Measurements from ENCODE around the gene RBMS3. TPM values are rescaled to one million over a fixed set of nuclear protein-coding genes. Genes with fewer than 3 reads are reported as not detected.

Gene RBMS3
- total RNA-seq, 1 experiment from 2014 or later: 5.9 TPM

GRCh38 chr3:29545615-29546014 is 264.7 kb downstream of the RBMS3 start:
- Histone ChIP-seq H3K9me3 (ENCODE audit: low read depth, low read length, poor library complexity, severe bottlenecking) (no peaks in the 10 kb centered on the region), H3K36me3 (ENCODE audit: insufficient read depth, low read length, poor library complexity, severe bottlenecking) (no peaks in the 10 kb centered on the region), H3K27me3 (replicated peaks; ENCODE audit: insufficient read depth, low read depth, low read length, poor library complexity) (no peaks in the 10 kb centered on the region), H3K4me1 (ENCODE audit: insufficient read depth, low read length, poor library complexity, severe bottlenecking) (no peaks in the 10 kb centered on the region), H3K27ac (ENCODE audit: low read depth, low read length, poor library complexity, severe bottlenecking) (no peak overlapping the region), H3K4me3 (ENCODE audit: low read depth, low read length, poor library complexity, severe bottlenecking) (no peak overlapping the region)
- no peak for DNase-seq (ENCODE audit: low spot score)
- ChIA-PET POLR2A (ENCODE audit: low non-redundant PET) (no interaction called here), CTCF (no interaction called here)
- no TSS peak for BruUV-seq (replicated peaks)
- intact Hi-C loops (cut with micrococcal nuclease; ENCODE audit: unreplicated experiment): no loop called here
- no peak for TF ChIP-seq EZH2 (IDR thresholded peaks at IDR 0.05; ENCODE audit: borderline replicate concordance, low read depth, low read length, poor library complexity, severe bottlenecking)

- BruUV-seq (replicated peaks): no TSS peak
- DNase-seq (ENCODE audit: low spot score): no peak
- H3K36me3 ChIP-seq (ENCODE audit: insufficient read depth, low read length, poor library complexity, severe bottlenecking): no peaks in the 10 kb centered on the region
- H3K27ac ChIP-seq (ENCODE audit: low read depth, low read length, poor library complexity, severe bottlenecking): no peak overlapping the region
- TF ChIP-seq CTCF (conservative IDR thresholded peaks at IDR 0.05; ENCODE audit: low read depth, low read length) (no peak), EZH2 (IDR thresholded peaks at IDR 0.05; ENCODE audit: borderline replicate concordance, low read depth, low read length, poor library complexity, severe bottlenecking) (no peak)
- H3K4me3 ChIP-seq (ENCODE audit: low read depth, low read length, poor library complexity, severe bottlenecking): no peak overlapping the region
- ChIA-PET POLR2A (ENCODE audit: low non-redundant PET) (no interaction called here), CTCF (no interaction called here)
- H3K9me3 ChIP-seq (ENCODE audit: low read depth, low read length, poor library complexity, severe bottlenecking): no peaks in the 10 kb centered on the region
- peaks cover 20% of the 10 kb centered on the region for H3K4me1 ChIP-seq (ENCODE audit: insufficient read depth, low read length, poor library complexity, severe bottlenecking)
- intact Hi-C loops (cut with micrococcal nuclease; ENCODE audit: unreplicated experiment): no loop called here
- H3K27me3 ChIP-seq (replicated peaks; ENCODE audit: insufficient read depth, low read depth, low read length, poor library complexity): no peaks in the 10 kb centered on the region
These were observed 271.2 kb downstream of the RBMS3 start for GRCh38 chr3:29552051-29552450.

- no peak overlapping the region for H3K27ac ChIP-seq (ENCODE audit: low read depth, low read length, poor library complexity, severe bottlenecking)
- intact Hi-C loops (cut with micrococcal nuclease; ENCODE audit: unreplicated experiment): no loop called here
- peaks cover 33% of the 10 kb centered on the region for H3K4me1 ChIP-seq (ENCODE audit: insufficient read depth, low read length, poor library complexity, severe bottlenecking)
- peak; percentile 62 for DNase-seq (ENCODE audit: low spot score)
- no peaks in the 10 kb centered on the region for H3K27me3 ChIP-seq (replicated peaks; ENCODE audit: insufficient read depth, low read depth, low read length, poor library complexity)
- H3K4me3 ChIP-seq (ENCODE audit: low read depth, low read length, poor library complexity, severe bottlenecking): no peak overlapping the region
- no peaks in the 10 kb centered on the region for H3K9me3 ChIP-seq (ENCODE audit: low read depth, low read length, poor library complexity, severe bottlenecking)
- CTCF ChIA-PET: no interaction called here
- H3K36me3 ChIP-seq (ENCODE audit: insufficient read depth, low read length, poor library complexity, severe bottlenecking): no peaks in the 10 kb centered on the region
- no TSS peak for BruUV-seq (replicated peaks)
- no peak for TF ChIP-seq EZH2 (IDR thresholded peaks at IDR 0.05; ENCODE audit: borderline replicate concordance, low read depth, low read length, poor library complexity, severe bottlenecking)
- no peak for TF ChIP-seq CTCF (conservative IDR thresholded peaks at IDR 0.05; ENCODE audit: low read depth, low read length)
- POLR2A ChIA-PET (ENCODE audit: low non-redundant PET): no interaction called here
These were observed 273.7 kb downstream of the RBMS3 start for GRCh38 chr3:29554566-29554965.

- no peaks in the 10 kb centered on the region for H3K9me3 ChIP-seq (ENCODE audit: low read depth, low read length, poor library complexity, severe bottlenecking)
- TF ChIP-seq EZH2 (IDR thresholded peaks at IDR 0.05; ENCODE audit: borderline replicate concordance, low read depth, low read length, poor library complexity, severe bottlenecking) (no peak), CTCF (conservative IDR thresholded peaks at IDR 0.05; ENCODE audit: low read depth, low read length) (no peak)
- H3K27ac ChIP-seq (ENCODE audit: low read depth, low read length, poor library complexity, severe bottlenecking): no peak overlapping the region
- no peak overlapping the region for H3K4me3 ChIP-seq (ENCODE audit: low read depth, low read length, poor library complexity, severe bottlenecking)
- no peak for DNase-seq (ENCODE audit: low spot score)
- no TSS peak for BruUV-seq (replicated peaks)
- no peaks in the 10 kb centered on the region for H3K27me3 ChIP-seq (replicated peaks; ENCODE audit: insufficient read depth, low read depth, low read length, poor library complexity)
- ChIA-PET CTCF (no interaction called here), POLR2A (ENCODE audit: low non-redundant PET) (no interaction called here)
- no peaks in the 10 kb centered on the region for H3K36me3 ChIP-seq (ENCODE audit: insufficient read depth, low read length, poor library complexity, severe bottlenecking)
- intact Hi-C loops (cut with micrococcal nuclease; ENCODE audit: unreplicated experiment): loop anchor here (5.0 kb wide), 1 partner anchor 87 kb away; no protein-coding TSS in a partner anchor
- peaks cover 33% of the 10 kb centered on the region for H3K4me1 ChIP-seq (ENCODE audit: insufficient read depth, low read length, poor library complexity, severe bottlenecking)
These were observed 274.7 kb downstream of the RBMS3 start for GRCh38 chr3:29555590-29555989.

All from A673 (cell line).